DOHH2 (cell line): Measurements from ENCODE around the gene PTPRN2.

ENCODE experiments used
- CTCF ChIP-seq: fragments of 200-600 bp; sonication (generic); IDR thresholded peaks from one replicate; pipeline ENCODE4 v1.5.1; 2014; ENCODE audit warnings: antibody characterized with exemption, mild to moderate bottlenecking, low read depth, low read length; ENCODE audit not compliant: poor library complexity, severe bottlenecking
- EZH2phosphoT487 ChIP-seq: fragments of 200-600 bp; sonication (generic); IDR thresholded peaks from 2 replicates; pipeline ENCODE4 v1.6.1; 2017; ENCODE audit warnings: borderline replicate concordance, mild to moderate bottlenecking, antibody characterized with exemption, low read length, moderate library complexity, mixed read lengths

- TF ChIP-seq CTCF (no peak), EZH2phosphoT487 (no peak)
Measured at GRCh38 chr7:158117341-158118222, 470.0 kb downstream of the PTPRN2 start.
